HG03342 (cell line): ENCODE measurements around the gene TLE4.
A peak's percentile ranks its signal among the peaks of the same experiment; 100 is the strongest.
"Not testable (repeated sequence)": the region's sequence is repeated elsewhere in the genome, so short reads cannot be mapped to it uniquely, and the experiment has no call there.

ENCODE experiments used
- ATAC-seq: cut with Tn5 transposase; IDR thresholded peaks from one replicate; pipeline ENCODE4 v1.9.1; 2021; ENCODE audit warnings: mild to moderate bottlenecking, moderate library complexity; ENCODE audit not compliant: unreplicated experiment

TLE4 gene

DNA sequence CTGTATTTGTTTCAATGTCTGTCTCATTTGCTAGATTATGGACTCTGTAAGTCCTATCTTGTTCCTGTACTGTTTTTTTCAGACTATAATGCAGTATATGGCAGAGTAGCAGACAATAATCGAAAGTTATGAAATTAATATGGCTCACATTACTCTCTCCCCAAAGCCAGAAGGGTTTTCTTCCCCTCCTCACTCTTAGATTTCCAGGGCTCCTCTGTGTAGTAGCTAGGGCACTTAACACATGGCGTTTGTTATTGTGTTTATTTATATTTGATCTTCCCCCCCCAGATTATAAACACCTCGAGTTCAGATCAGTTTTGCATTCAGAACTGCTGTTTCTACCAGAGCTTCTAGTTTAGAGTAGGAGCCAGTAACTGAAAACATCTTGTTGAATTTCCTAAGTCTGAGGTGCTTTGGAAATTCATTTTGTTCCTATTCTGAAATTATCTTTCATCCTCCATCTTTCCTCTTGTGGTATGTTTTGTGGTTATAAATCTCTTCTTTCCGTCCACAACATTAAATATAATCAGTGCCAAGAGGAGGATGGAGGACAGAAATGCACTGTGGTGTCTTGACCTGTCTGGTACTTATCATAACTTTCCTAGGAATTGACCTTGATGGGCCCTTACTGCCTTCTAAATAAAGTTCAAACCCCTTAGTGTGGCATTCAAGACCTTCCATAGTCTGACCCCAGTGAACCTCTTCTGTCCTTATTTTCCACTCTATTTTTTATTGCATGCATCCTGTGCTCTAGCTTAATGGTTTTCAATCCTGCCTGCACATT is 27.0 kb downstream of the TLE4 start:
- no peak for ATAC-seq

DNA sequence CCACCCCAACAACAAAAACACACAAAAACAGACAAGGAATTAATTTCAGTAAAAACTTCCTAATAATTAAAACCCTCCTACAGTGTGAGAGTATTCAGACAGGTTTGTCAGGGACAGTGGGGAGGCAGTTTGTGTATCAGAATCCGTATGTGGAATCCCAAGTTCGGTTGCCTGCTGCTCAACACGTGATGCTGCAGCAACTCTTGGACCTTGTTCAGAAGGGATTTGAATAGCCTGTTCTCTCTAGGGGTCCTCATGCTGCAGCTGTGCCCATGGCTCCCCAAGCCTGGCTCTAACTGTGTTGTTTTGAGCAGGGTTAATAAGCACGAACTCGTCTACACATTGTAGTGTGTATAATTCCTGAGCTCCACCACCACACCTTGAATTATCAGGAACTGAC is 28.7 kb downstream of the TLE4 start:
- ATAC-seq: no peak

DNA sequence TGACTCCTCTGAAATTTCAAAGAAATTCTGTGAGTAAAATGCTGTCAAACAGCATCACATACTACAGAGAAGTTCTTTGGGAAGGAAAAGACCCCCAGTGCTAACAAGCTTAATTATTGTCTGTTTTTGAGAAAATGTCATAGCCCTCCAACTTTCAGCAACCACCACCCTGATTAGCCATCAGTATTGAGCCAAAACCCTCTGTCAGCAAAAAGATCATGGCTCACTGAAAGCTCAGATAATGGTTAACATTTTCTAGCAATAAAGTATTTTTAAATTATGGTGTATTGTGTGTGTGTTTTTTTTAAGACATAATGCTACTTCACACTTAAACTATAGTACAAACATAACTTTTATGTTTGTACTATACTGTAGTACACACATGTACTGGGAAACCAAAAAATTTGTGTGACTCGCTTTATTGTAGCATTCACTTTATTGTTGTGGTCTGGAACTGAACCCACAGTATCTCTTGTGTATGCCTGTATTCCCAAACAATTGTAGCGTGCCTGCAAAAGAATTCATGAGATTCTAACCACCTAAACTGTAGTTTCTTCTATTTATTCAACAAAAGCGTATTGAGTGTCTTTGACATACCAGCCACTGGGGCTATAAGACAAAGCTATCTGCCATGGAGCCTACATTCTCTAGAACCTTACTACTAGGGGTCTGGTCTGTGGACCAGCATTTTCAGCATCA is 31.6 kb downstream of the TLE4 start:
- ATAC-seq: no peak

DNA sequence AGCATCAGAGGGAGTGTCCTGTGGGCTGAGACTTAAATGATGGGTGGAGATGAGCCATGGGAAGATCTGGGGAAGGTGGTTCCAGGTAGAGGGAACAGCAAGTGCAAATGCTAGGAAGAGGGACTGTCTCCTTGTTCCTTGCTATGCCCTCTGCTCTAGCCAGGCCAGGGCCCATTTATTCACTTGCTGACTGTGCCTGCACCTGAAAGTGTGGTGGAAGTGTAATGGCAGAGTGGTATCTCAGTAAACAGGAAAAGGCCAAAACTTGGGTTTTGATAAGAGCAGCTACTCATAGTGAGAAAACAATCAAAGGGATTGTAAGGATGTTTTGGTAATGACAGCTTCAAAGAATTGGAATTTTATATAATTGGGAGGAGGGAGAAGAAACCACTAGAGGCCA is 32.4 kb downstream of the TLE4 start:
- ATAC-seq: no peak

DNA sequence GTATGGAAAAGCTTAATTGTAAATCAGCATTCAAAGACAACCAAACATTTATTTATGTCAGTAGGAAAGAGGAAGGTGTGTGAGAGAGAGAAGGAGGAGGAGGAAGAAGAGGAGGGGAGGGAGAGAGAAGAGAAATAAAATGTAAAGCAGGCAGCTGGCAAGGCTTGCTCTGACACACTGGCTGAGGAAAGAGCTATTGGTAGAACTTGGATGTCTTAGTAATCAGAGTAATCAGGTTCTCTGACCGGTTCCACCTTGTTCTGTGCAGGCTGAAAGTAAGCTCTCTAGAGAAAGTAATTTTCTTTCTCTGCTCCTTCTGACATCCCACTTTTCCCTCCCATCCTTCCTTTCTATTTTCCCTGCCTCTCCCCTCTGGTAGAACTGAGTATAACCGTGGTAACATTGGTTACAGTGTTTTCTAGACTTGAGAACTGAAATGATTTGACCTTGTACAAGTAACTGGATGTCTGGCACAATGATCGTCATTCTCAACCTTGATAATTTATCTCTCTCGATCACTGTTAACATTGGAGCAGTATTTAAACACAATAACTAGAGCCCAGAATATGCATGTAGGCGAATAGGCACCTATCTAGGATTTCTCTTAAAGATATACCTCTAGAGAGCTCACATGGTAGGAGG is 33.3 kb downstream of the TLE4 start:
- no peak for ATAC-seq

DNA sequence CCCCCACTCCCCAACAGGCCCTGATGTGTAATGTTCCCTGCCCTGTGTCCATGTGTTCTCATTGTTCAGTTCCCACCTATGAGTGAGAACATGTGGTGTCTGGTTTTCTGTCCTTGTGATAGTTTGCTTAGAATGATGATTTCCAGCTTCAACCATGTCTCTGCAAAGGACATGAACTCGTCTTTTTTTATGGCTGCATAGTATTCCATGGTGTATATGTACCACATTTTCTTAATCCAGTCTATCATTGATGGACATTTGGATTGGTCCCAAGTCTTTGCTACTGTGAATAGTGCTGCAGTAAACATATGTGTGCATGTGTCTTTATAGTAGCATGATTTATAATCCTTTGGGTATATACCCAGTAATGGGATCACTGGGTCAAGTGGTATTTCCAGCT is 34.8 kb downstream of the TLE4 start:
- not testable (repeated sequence) for ATAC-seq

DNA sequence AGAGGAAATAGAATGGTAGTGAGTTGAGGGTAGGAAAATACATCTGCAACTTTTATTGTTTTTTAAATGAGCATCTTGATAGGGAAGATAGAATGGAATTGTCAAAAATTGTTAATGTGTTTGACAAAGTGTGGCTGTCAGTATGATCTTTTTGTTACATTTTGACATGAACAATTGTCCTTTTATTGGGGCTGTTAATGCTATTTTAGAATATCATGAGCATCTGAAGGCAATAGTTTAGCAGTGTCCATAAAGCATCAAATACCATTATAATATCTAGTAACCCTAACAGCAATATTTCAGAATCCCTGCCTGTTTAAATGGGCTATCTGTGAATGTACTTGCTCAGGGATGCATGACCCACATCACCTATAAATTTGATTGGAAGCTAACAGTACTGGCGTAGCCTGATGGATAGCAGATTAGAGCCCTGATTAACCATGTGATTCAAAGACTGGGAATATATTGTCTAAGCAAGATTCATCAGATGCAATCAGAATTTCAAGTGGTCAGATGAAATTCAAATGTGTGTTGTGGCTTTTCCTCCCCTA is 37.8 kb downstream of the TLE4 start:
- no peak for ATAC-seq

DNA sequence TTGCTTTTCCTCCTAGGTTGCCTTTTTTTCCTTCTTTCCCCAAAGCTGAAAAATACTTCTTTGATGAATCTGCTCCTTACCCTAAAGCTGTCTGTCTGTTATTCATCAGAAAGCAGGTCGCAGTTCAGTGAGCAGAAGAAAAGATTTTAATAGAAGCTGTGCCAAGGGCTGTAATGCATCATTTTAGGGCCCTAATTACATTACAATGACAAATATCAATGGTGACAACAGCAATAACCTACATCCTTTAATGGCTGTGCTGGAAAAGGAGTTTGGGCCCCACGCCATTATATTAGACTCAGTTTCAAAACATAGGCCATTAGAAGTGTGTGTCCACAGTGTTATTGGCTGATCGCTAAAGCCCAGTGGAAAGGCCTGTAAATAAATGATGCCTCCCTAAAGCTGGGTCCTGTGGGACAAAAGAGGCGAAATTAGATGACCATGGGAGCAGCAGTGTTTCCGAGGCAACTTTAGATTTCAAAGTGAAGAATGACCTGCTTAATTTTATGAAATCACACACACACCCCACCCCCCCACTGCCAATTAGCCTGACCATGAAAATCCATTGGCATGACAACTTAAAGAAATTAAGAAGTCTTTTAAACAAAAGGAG is 38.4 kb downstream of the TLE4 start:
- ATAC-seq: no peak

DNA sequence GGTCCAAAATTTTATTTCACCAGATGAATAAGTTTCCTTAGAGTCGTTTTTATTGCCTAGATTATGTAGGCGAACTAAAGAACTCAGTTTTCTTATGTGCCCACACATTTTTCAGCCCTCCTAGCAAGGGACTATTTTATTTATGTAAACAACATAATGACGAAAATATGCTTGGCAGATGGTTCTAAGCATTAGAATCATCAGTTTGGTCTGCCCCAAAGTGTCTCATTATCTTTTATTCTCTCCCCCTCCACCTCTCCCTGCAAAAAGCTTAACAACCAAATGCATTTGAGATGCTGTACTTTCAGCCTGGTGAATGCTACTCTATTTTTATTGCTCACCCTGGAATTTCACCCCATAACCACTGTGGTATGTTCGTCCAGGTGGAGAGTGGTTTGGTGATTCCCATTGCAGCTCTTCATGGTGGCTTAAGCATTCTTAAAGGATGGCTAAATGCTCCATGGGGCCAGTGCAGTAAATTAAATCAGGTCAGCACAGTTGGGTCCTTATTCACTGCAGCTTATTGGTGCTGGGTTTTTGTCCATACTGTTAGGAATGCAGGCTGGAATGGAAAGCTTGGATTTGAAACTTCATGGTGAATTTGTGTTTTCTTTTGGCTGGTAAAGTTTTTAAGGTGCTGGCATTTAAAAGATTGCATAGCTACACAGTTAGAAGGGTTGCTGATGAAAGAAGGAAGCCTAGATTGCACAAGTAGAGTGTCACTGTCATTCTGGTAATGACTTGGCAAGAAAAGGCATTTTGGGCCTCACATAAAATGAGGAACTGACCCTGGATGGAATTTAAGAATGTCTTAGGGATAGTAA is 39.2 kb downstream of the TLE4 start:
- ATAC-seq: peak; percentile 89

DNA sequence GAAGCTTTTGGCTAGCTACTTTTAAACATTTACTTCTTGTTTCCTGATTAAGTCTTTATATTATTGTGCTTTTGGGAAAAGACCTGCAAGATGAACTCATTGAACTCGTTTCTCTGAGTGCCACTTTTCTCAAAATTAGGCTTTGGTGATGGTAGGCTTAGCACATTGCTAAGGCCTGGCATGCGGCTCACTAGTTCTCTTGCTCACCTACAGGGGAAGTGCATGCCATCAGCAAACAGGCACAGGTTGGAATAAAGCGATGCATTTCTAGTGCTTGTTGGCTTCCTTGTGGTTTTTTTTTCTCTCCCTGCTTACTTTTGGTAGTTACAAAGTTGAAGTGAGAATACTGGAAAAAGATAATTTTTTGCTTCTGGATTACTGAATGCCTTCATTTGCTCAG is 41.4 kb downstream of the TLE4 start:
- no peak for ATAC-seq

DNA sequence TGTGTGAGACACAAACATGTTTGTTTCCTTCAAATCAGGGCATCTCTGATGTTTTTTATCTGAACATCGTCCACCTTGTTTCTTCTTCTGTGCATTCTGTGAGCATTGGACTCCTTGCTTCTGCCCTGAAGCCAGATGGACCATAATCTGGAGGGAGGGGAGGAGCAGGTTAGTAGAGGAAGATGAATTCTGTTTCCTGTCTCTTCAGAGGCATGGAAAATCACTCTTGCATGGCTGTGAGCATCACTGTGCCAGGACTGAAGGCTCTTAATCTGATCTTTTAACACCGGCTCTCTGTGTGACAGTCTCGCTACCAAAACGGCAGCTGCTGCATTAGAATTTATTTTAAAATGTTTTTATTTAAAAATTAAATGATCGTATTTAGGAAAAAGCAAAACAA is 43.3 kb downstream of the TLE4 start:
- no peak for ATAC-seq

DNA sequence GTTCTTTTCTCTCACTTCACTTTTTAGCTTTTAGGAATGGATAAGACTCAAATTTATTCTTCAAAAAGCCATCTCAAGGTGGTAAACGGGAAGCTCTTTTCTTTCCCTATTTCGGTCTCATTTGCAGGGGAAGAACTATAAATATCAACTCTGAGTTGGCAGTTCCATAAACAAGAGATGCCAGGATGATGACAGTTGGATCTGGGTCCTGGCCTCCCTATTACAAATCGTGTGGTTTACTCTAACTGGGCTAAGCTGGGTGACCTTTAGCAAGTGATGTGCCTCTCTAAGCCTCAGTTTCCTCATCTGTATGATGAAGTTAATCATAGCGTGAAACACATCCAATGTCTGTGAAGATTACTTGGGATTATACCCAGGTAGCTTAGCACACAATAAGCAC is 44.2 kb downstream of the TLE4 start:
- ATAC-seq: no peak

DNA sequence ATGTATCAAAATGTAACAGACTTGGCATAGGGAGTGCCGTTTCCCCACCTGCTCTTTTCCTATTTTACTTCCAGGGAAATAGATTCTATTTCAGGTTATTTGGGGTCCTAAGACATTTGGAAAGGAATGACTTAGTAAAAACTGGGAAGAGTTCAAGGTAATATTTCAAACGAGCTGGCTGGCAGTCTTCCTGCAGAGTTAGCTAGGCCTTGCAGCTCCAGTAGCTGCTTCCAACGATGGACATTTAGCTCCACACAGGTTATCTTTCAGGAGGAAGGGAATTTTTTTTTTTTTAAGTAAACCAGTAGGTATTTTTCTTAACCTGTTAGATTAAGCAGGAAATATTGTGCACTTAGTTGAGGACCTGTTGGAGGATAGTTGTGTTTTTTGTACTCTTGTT is 45.2 kb downstream of the TLE4 start:
- ATAC-seq: no peak

DNA sequence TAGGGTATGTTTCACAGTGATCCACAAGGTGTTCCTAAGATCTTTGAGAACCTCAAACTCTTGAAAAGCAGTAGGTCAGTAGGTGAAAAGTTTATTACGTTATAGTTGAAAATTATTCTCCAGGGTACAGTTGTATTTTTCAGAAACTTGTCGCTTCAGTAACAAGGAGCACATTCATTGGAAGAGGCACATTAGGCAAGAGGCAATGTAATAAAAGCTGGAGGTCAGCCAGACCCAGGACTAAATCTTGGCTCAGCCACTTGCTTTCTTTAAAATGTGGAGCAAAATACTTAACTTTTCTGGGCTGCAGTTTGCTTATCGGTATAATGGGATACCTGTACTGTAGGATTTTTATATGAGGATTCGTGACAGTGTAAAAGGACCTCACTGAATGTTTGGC is 45.6 kb downstream of the TLE4 start:
- ATAC-seq: no peak

DNA sequence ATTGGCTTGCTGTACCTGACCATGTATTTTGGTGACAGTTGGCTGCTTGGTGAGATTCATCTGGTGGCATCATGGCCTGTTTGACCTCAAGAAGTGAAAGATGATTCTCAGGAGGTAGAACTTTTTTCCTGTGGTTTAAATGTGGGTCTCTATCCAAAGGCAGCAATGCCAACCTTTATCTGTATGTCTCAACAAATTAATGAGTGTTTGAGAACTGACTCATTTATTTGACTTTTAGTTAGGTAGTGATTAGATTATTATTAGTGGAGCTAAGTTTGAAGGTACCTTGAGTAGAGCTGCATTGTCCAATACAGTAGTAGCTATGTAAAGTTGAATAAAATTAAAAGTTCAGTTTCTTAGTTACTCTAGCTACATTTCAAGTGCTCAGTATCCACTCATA is 48.2 kb downstream of the TLE4 start:
- no peak for ATAC-seq

DNA sequence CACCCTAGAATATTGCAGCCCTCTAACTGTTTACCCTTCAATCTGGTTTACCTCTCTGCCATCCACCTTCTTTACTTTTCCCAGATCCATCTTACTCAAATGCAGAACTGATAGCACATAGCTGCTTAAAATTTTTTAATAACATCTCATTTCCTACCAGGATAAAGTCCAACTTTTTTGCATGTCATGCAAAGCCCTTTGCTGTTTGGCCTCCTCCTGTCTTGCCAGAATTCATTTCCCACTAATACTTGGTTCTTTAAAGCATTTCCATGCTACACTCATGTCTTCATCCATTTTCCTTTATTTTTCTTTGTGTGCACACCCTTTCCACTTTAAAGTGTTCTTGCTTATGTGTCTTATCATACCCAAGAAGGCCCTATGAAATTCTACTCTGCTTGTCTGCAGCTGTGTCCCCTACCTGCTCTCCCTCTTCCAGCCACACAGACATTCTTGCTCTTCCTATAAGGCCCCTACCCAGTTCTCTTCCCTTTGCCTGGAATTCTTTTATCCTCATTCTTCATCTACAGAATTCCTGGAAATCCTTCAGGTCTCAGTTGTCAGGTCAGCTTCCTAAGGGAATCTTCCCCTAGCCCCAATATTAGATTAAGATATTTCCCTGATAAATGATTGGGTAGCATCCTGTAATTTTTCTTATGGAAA is 50.3 kb downstream of the TLE4 start:
- no peak for ATAC-seq

DNA sequence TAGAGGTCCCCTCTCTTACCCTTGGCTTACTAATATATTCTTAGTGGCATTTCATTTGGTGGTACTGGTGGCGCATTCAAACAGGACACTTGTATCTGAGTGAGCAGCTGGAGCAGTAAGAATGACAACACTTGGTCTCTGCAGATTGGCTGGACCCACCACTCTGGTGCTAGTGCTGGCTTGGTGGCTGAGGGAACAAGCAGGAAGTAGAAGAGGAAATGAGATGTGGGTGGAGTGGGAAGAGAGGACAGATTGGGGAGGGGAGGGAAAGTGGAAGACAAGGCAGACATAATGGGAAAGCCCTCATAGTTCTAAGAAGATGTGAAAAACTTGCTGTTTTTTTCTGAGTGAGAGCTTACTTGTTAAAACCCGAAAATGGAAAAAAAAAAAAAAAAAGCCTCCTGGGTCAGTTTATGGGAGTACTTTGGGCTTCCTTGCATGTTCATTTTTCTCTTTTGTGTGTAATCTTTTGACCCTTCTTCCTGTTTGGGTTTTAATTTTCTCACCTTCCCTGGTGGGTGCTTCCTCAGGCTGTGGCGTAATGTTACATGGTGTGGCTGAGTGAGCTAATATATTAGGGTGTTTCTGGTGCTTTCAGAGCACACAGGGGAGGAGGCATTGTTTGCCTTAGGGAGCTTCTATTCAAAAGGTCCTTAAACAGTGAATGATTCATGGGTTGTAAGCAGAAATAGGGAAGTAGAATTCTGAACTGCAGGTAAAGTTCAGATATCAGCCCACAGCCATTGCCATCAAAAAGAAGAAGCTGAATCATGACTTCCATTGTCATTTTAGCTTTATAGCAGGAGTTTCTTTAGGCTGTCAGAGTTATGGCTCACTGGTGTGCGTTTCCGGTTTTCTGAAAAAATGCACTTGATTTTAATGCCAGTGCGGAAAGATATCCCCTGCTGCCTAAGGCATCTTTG is 52.3 kb downstream of the TLE4 start:
- ATAC-seq: peak; percentile 97

DNA sequence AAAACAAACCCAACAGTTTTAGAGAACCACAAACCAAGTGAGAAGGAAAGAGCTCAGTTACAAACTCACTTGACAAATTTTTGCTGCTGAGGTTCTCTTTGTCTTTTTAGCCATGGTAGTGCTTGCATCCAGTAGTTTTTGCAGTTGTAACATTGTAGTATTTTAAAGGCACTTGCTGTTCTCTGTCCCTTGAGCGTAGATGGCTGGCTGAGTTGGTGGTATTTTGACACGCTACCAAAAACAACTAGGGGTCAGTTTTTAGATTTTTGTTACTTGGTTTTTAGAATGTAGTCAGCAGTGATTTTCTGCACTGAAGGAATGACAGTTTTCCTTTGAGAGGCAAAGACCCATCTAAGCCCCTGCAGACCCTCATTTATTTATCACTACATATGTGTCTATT is 58.0 kb downstream of the TLE4 start:
- ATAC-seq: no peak
